ENCODE data around the gene MRPL21. TPM values are rescaled to one million over a fixed set of nuclear protein-coding genes. Genes with fewer than 3 reads are reported as not detected.

MRPL21 gene
- total and polyA plus RNA-seq, 2 of the 8 experiments (the other 6 are each of a cell fraction or from before 2014, with no cell fraction given) = 102 to 107 TPM

DNA sequence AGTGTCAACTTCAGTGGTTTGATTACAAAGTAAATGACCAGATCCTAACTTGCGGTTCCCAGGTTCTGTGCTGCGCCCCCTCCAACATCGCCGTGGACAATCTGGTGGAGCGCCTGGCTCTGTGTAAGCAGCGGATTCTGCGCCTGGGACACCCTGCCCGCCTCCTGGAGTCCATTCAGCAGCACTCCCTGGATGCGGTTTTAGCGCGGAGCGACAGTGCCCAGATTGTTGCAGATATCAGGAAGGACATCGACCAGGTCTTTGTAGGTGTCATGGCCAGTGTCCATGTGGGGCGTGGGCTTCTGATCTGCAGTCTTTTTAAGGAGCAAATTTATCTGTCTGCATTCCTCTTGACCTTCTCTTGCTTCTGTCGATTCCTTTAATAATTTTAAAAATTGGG is 11.1 kb upstream of the MRPL21 start:
- Histone ChIP-seq H2BK120ac (replicated peaks; ENCODE audit: low read depth, low read length) (no peak overlapping the region), H2AK5ac (ENCODE audit: low read depth, low read length) (no peak overlapping the region), H4K91ac (replicated peaks; ENCODE audit: insufficient read length, low read length) (no peak overlapping the region), H3K4me1 (replicated peaks in 1 of 4; ENCODE audit: control insufficient read depth in 3 of 4, insufficient read depth in 4 of 4, low read length in 3 of 4) (no peaks in the 10 kb centered on the region), H3K27ac (ENCODE audit: low read depth, low read length) (no peak overlapping the region), H3K36me3 (ENCODE audit: control insufficient read depth in 2 of 4, insufficient read depth in 4 of 4, low read length in 3 of 4) (peaks cover 12 to 60% (median 25%) of the 10 kb centered on the region in 4 experiments), H2AFZ (ENCODE audit: low read length) (no peak overlapping the region), H3K18ac (ENCODE audit: extremely low read depth, low read length) (no peak overlapping the region), H3K4me2 (ENCODE audit: insufficient read depth in 1 of 2, low read depth in 2 of 2, low read length in 2 of 2) (no peak overlapping the region), H2BK5ac (ENCODE audit: low read depth, low read length) (no peak overlapping the region), H4K20me1 (replicated peaks in 1 of 2; ENCODE audit: control insufficient read depth in 1 of 2, insufficient read depth in 2 of 2, low read length in 2 of 2) (peaks cover 0 to 6% of the 10 kb centered on the region in 2 experiments), H2BK20ac (ENCODE audit: low read length) (no peak overlapping the region), H3K56ac (replicated peaks; ENCODE audit: insufficient read length, low read depth, low read length) (no peak overlapping the region), H2BK15ac (ENCODE audit: low read length) (no peak overlapping the region), H3K23ac (ENCODE audit: insufficient read length) (no peak overlapping the region), H4K8ac (ENCODE audit: extremely low read depth, insufficient read depth, low read length) (no peak overlapping the region), H2BK12ac (ENCODE audit: low read depth, low read length) (no peak overlapping the region), H3K4me3 (ENCODE audit: extremely low read depth in 1 of 4, insufficient read depth in 2 of 4, low read depth in 3 of 4, low read length in 4 of 4) (no peak overlapping the region), H3K9me3 (ENCODE audit: insufficient read depth in 2 of 2, low read depth in 1 of 2, low read length in 1 of 2) (no peaks in the 10 kb centered on the region), H3K23me2 (ENCODE audit: low read depth, low read length) (no peaks in the 10 kb centered on the region), H3K9ac (replicated peaks in 1 of 4; ENCODE audit: extremely low read depth in 1 of 4, low read depth in 3 of 4, low read length in 3 of 4) (no peak overlapping the region), H4K5ac (ENCODE audit: insufficient read length, low read depth, low read length) (no peak overlapping the region), H3K27me3 (replicated peaks in 1 of 4; ENCODE audit: control insufficient read depth in 3 of 4, extremely low read depth in 1 of 4, insufficient read depth in 3 of 4, low read length in 3 of 4) (no peaks in the 10 kb centered on the region), H3K79me1 (ENCODE audit: low read depth, low read length) (no peaks in the 10 kb centered on the region), H3K4ac (replicated peaks; ENCODE audit: insufficient read length, low read depth, low read length) (no peak overlapping the region), H3K79me2 (ENCODE audit: control insufficient read depth in 1 of 2, insufficient read depth in 2 of 2, low read length in 2 of 2) (no peaks in the 10 kb centered on the region), H3K14ac (ENCODE audit: insufficient read length) (no peak overlapping the region)
- ChIA-PET POLR2A (ENCODE audit: partially characterized antibody) (interaction anchor here (1.3 kb wide), 1 partner anchor 14 kb away, joined by 3 read pairs; no protein-coding TSS in a partner anchor), CTCF (ENCODE audit: partially characterized antibody) (no interaction called here)
- 93% methylated on average over 15 of the region's 15 CpGs; no CpG with 5 or more reads in 1 of the 2 experiments for WGBS, 2 experiments (ENCODE audit: extremely low coverage in 1 of 2, insufficient coverage in 1 of 2, insufficient read length in 1 of 2, insufficient replicate concordance in 2 of 2, low coverage in 1 of 2, low lambda C conversion rate in 2 of 2, missing lambda C conversion rate in 1 of 2)
- no peak for DNase-seq (ENCODE audit: low read depth in 1 of 2, low spot score in 2 of 2)
- no peak for FAIRE-seq
- TF ChIP-seq BRCA1 (IDR thresholded peaks at IDR 0.05; ENCODE audit: low read depth, low read length) (no peak), CREB1 (IDR thresholded peaks at IDR 0.05) (no peak), SIX5 (IDR thresholded peaks at IDR 0.05; ENCODE audit: low read depth, low read length) (no peak), ASH2L (IDR thresholded peaks at IDR 0.05; ENCODE audit: low read length) (no peak)
